LHCN-M2 (cell line): ENCODE results near the gene CSDE1. TPM values are rescaled to one million over a fixed set of nuclear protein-coding genes. Genes with fewer than 3 reads are reported as not detected.

Source experiments
- total RNA-seq: library from RNA; depleted of rRNA; stranded (reverse); fragments of >200 nt; gene quantifications from 2 replicates; pipeline ENCODE4 v1.2.3, GENCODE V29; 2014; rRNA removed

Gene CSDE1
- total RNA-seq, 1 experiment from 2014 or later = 733 TPM

Other genes starting within 250 kb of the CSDE1 start
- gene TRIM33, start 246.8 kb downstream of the CSDE1 start, total RNA-seq = 24.9 and 31.9 TPM in 2 replicates
- gene BCAS2, start 176.4 kb downstream of the CSDE1 start, total RNA-seq = 60.9 and 62.6 TPM in 2 replicates
- gene DENND2C, start 87.9 kb downstream of the CSDE1 start, total RNA-seq = 4.1 and 4.6 TPM in 2 replicates
- 0.11 TPM in 1 of 2 replicates, not detected in the other for gene AMPD1, start 62.4 kb downstream of the CSDE1 start, total RNA-seq
- gene NRAS, start 41.2 kb downstream of the CSDE1 start, total RNA-seq = 68.9 and 72.8 TPM in 2 replicates
- 31.0 and 34.4 TPM in 2 replicates for gene SIKE1, start 22.7 kb upstream of the CSDE1 start, total RNA-seq
- not detected in 2 replicates for gene SYCP1, start 96.9 kb upstream of the CSDE1 start, total RNA-seq